Smooth muscle cell (in vitro differentiated cells): ENCODE results near the gene ANKS1B. TPM values are rescaled to one million over a fixed set of nuclear protein-coding genes. Genes with fewer than 3 reads are reported as not detected.

Experiments
- DNase-seq: peaks from one replicate; lab custom pipeline; 2025; ENCODE audit not compliant: unreplicated experiment; lab: John Stamatoyannopoulos, UW
- H2AFZ ChIP-seq: fragments of 200-600 bp; sonication (generic); 2 replicates; pipeline ENCODE4 v1.6.0; 2016; ENCODE audit warnings: antibody characterized with exemption, low read depth, mild to moderate bottlenecking
- H3F3A ChIP-seq: fragments of 200-600 bp; sonication (generic); 2 replicates; pipeline ENCODE4 v1.6.0; 2017; ENCODE audit warnings: antibody characterized with exemption, low read depth
- H3K27ac ChIP-seq: fragments of 200-600 bp; sonication (generic); 2 replicates; pipeline ENCODE4 v1.5.1; 2016; ENCODE audit warnings: low read depth, mild to moderate bottlenecking
- H3K27me3 ChIP-seq: fragments of 200-600 bp; sonication (generic); 2 replicates; pipeline ENCODE4 v1.6.1; 2016; ENCODE audit warnings: low read depth, mild to moderate bottlenecking
- H3K36me3 ChIP-seq: fragments of 200-600 bp; sonication (generic); 2 replicates; pipeline ENCODE4 v1.5.1; 2016; ENCODE audit warnings: low read depth
- H3K4me1 ChIP-seq: fragments of 200-600 bp; sonication (generic); 2 replicates; pipeline ENCODE4 v1.5.1; 2016; ENCODE audit warnings: low read depth
- H3K4me2 ChIP-seq: fragments of 200-600 bp; sonication (generic); 2 replicates; pipeline ENCODE4 v1.6.0; 2016; ENCODE audit warnings: mild to moderate bottlenecking
- H3K4me3 ChIP-seq: fragments of 200-600 bp; sonication (generic); 2 replicates; pipeline ENCODE4 v1.5.1; 2016; ENCODE audit warnings: mild to moderate bottlenecking
- H3K79me2 ChIP-seq: fragments of 200-600 bp; sonication (generic); 2 replicates; pipeline ENCODE4 v1.6.0; 2016; ENCODE audit warnings: low read depth, mild to moderate bottlenecking
- H3K9ac ChIP-seq: fragments of 200-600 bp; sonication (generic); 2 replicates; pipeline ENCODE4 v1.6.0; 2016; ENCODE audit warnings: low read depth
- H3K9me3 ChIP-seq: fragments of 200-600 bp; sonication (generic); replicated peaks from 2 replicates; pipeline ENCODE4 v1.5.1; 2016; ENCODE audit warnings: low read depth
- H4K20me1 ChIP-seq: fragments of 200-600 bp; sonication (generic); 2 replicates; pipeline ENCODE4 v1.6.0; 2016; ENCODE audit warnings: low read depth
- WGBS: methylation state at CpG from one replicate; pipeline ENCODE4 v1.1.7; 2016; ENCODE audit warnings: low lambda C conversion rate; 5-methylcytosine and 5-hydroxymethylcytosine counted together
- polyA plus RNA-seq: library from polyadenylated mRNA; unstranded; fragments of >200 nt; fragmentation: Nextera tagmentation; extraction: Ambion mirVana; gene quantifications from 2 replicates; pipeline ENCODE4 v1.2.1, GENCODE V29; 2016
- total RNA-seq: library from RNA; depleted of rRNA; stranded (reverse); fragments of >200 nt; gene quantifications from 2 replicates; pipeline ENCODE4 v1.2.3, GENCODE V29; 2014
- TF ChIP-seq, protein P1 (sequence below): fragments of 200-600 bp; sonication (generic); IDR thresholded peaks from 2 replicates; pipeline ENCODE4 v1.5.1; 2017; ENCODE audit warnings: borderline replicate concordance, mild to moderate bottlenecking, antibody characterized with exemption; ENCODE audit not compliant: insufficient read depth, poor library complexity, severe bottlenecking

ANKS1B gene
- total and polyA plus RNA-seq, 2 experiments from 2014 or later, result 0.47 to 7.3 TPM

DNA sequence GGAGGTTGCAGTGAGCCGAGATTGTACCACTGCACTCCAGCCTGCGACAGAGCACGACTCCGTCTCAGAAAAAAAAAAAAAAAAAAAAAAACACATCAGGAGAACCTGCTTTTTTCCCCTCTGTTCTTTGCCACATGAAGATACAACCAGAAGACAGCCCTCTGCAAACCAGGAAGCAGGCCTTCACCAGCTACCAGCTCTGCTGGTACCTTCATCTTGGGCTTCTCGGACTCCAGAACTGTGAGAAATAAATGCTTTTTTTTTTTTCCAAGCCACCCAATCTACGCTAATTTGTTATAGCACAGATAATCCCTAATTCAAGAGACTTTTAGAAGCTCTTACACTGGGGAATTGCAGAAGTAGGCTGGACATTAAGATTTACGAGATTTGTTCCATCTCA, 216.0 kb downstream of the ANKS1B start:
- TF ChIP-seq, protein P1, sequence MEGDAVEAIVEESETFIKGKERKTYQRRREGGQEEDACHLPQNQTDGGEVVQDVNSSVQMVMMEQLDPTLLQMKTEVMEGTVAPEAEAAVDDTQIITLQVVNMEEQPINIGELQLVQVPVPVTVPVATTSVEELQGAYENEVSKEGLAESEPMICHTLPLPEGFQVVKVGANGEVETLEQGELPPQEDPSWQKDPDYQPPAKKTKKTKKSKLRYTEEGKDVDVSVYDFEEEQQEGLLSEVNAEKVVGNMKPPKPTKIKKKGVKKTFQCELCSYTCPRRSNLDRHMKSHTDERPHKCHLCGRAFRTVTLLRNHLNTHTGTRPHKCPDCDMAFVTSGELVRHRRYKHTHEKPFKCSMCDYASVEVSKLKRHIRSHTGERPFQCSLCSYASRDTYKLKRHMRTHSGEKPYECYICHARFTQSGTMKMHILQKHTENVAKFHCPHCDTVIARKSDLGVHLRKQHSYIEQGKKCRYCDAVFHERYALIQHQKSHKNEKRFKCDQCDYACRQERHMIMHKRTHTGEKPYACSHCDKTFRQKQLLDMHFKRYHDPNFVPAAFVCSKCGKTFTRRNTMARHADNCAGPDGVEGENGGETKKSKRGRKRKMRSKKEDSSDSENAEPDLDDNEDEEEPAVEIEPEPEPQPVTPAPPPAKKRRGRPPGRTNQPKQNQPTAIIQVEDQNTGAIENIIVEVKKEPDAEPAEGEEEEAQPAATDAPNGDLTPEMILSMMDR, result no peak

DNA sequence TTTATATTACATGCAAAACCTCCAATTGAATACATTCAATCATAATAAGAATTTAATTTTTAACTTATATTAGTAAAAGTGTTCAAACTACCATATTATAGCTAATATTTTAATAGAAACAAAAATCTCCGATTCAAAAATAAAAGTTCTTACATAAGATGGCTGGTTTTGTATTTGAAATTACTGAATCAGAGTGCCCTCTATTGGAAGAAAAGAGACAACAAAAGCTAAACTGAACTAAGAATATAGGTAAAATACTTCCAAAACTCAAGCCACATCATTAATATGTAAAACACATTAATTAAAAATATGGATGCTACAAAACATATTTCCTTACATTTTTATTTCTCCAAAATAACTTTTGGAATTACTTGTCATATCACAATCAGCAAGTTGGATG, 216.9 kb downstream of the ANKS1B start:
- H3F3A ChIP-seq, result no peaks in the 10 kb centered on the region
- peak overlapping the region; percentile 17 for H3K4me3 ChIP-seq
- H4K20me1 ChIP-seq, result no peaks in the 10 kb centered on the region
- no peaks in the 10 kb centered on the region for H3K79me2 ChIP-seq
- no peaks in the 10 kb centered on the region for H3K27me3 ChIP-seq
- H3K4me1 ChIP-seq, result no peaks in the 10 kb centered on the region
- no peak overlapping the region for H3K27ac ChIP-seq
- H2AFZ ChIP-seq, result peak overlapping the region; percentile 6
- TF ChIP-seq, protein P1, result peak; percentile 53
- no peaks in the 10 kb centered on the region for H3K9me3 ChIP-seq
- 49% methylated on average over 1 of the region's 1 CpG for WGBS
- no peak overlapping the region for H3K9ac ChIP-seq
- no peaks in the 10 kb centered on the region for H3K36me3 ChIP-seq
- no peak for DNase-seq
- H3K4me2 ChIP-seq, result peak overlapping the region; percentile 42

More for the DNA sequence above, 216.0 kb downstream of the ANKS1B start:
- Histone ChIP-seq H3K4me3 (no peak overlapping the region), H3K27me3 (no peaks in the 10 kb centered on the region), H3K4me1 (no peaks in the 10 kb centered on the region), H3K27ac (no peak overlapping the region), H3K9me3 (no peaks in the 10 kb centered on the region), H3K9ac (no peak overlapping the region), H3K4me2 (no peak overlapping the region), H4K20me1 (no peaks in the 10 kb centered on the region), H3K79me2 (no peaks in the 10 kb centered on the region), H3K36me3 (no peaks in the 10 kb centered on the region), H3F3A (no peaks in the 10 kb centered on the region), H2AFZ (no peak overlapping the region)
- 89% methylated on average over 7 of the region's 7 CpGs for WGBS
- DNase-seq, result no peak

DNA sequence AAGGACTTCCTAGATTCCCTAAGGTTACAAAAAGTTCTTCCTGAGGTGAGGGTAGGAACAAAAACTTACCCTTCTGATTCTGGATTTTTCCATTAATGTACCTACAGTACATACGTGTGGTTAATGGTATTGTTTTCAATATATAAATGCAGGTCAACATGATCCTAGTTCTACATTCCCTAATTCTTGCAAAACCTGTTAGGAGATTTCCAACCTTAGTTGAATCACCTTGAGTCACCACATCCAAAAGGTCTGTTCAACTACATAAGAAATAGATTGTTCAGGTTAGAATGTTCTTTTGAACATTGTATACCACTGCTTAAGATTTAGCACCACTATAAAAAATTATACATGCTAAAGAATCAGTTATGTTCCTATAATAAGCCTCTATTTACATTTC, 218.3 kb downstream of the ANKS1B start:
- DNase-seq, result no peak
- H3K4me3 ChIP-seq, result no peak overlapping the region
- no peak overlapping the region for H2AFZ ChIP-seq
- WGBS, result 90% methylated on average over 1 of the region's 1 CpG
- H3K27me3 ChIP-seq, result no peaks in the 10 kb centered on the region
- H3K79me2 ChIP-seq, result no peaks in the 10 kb centered on the region
- TF ChIP-seq, protein P1, result no peak
- no peaks in the 10 kb centered on the region for H3K9me3 ChIP-seq
- no peaks in the 10 kb centered on the region for H4K20me1 ChIP-seq
- H3K4me1 ChIP-seq, result no peaks in the 10 kb centered on the region
- H3K4me2 ChIP-seq, result no peak overlapping the region
- H3K36me3 ChIP-seq, result no peaks in the 10 kb centered on the region
- no peak overlapping the region for H3K9ac ChIP-seq
- H3F3A ChIP-seq, result no peaks in the 10 kb centered on the region
- H3K27ac ChIP-seq, result no peak overlapping the region

DNA sequence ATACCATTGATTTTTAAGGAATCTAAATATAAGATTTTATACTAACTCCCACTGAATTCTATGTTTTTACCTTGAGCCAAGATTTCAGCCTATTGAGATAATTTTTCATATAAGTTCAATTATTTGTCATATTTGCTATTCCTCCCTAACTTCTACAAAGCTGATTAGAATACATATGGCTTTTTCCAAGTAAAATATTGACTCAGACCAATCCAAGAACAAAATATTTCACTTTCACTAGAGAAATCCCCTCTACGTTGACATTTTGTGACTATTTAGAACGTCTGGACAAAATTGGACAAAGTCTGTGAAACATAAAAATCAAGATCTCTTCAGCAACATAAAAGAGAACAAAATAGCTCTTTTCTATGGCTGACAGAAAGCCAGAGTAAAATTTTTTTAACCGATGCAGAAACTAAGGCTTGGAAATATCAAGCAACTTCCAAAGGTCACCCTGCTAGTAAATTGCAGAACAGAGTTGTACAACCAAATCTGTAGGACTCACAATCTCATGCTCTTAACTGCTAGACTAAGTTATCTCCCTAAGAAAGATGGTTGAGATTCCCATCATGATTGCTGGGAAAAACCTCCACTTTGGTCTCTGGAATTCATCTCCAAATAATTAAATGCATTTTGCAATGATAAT, 219.1 kb downstream of the ANKS1B start:
- WGBS, result 80% methylated on average over 3 of the region's 3 CpGs
- Histone ChIP-seq H3K9ac (no peak overlapping the region), H2AFZ (no peak overlapping the region), H3K4me2 (no peak overlapping the region), H3F3A (no peaks in the 10 kb centered on the region), H3K36me3 (no peaks in the 10 kb centered on the region), H3K79me2 (no peaks in the 10 kb centered on the region), H3K4me1 (no peaks in the 10 kb centered on the region), H3K27ac (no peak overlapping the region), H3K4me3 (no peak overlapping the region), H4K20me1 (no peaks in the 10 kb centered on the region), H3K9me3 (no peaks in the 10 kb centered on the region), H3K27me3 (no peaks in the 10 kb centered on the region)
- DNase-seq, result no peak
- TF ChIP-seq, protein P1, result no peak
